Activated CD4-positive, alpha-beta T cell treated with anti-CD3 and anti-CD28 coated beads, Interleukin-10, Interleukin-2, amounts not matched to agents 100 ng/mL and 50 ng/mL, durations not matched to agents 16 hours and 8 hours (primary cell): ENCODE results near the gene TREM2.

Experiments used
- DNase-seq: peaks from one replicate; pipeline ENCODE4 v3.0.0-alpha.2; 2020

TREM2 gene

GRCh38 chr6:41182069-41183034 lies 19.4 kb upstream of the TREM2 start:
- peak; percentile 75 for DNase-seq

- DNase-seq: no peak
Observed at GRCh38 chr6:41181566-41181965, 18.6 kb upstream of the TREM2 start.

- DNase-seq: no peak
Observed at GRCh38 chr6:41179163-41179562, 16.2 kb upstream of the TREM2 start.

- no peak for DNase-seq
Observed at GRCh38 chr6:41177695-41178094, 14.8 kb upstream of the TREM2 start.

GRCh38 chr6:41177287-41177686 lies 14.4 kb upstream of the TREM2 start:
- no peak for DNase-seq

- no peak for DNase-seq
Observed at GRCh38 chr6:41176189-41176588, 13.3 kb upstream of the TREM2 start.

- DNase-seq: no peak
Observed at GRCh38 chr6:41175084-41175483, 12.2 kb upstream of the TREM2 start.

- DNase-seq: no peak
Observed at GRCh38 chr6:41174610-41175009, 11.7 kb upstream of the TREM2 start.

- no peak for DNase-seq
Observed at GRCh38 chr6:41171908-41172307, 9.0 kb upstream of the TREM2 start.

- DNase-seq: no peak
Observed at GRCh38 chr6:41170547-41171160, 7.7 kb upstream of the TREM2 start.

GRCh38 chr6:41167173-41167963 lies 4.5 kb upstream of the TREM2 start:
- DNase-seq: no peak

GRCh38 chr6:41164551-41165120 lies 1.7 kb upstream of the TREM2 start:
- DNase-seq: no peak

- no peak for DNase-seq
Observed at GRCh38 chr6:41163419-41163717, 452 bp upstream of the TREM2 start.

GRCh38 chr6:41161851-41162552 lies 914 bp downstream of the TREM2 start:
- DNase-seq: no peak

GRCh38 chr6:41161380-41161779 lies 1.5 kb downstream of the TREM2 start:
- DNase-seq: no peak

GRCh38 chr6:41160933-41161332 lies 2.0 kb downstream of the TREM2 start:
- DNase-seq: no peak

GRCh38 chr6:41159415-41160082 lies 3.4 kb downstream of the TREM2 start:
- DNase-seq: no peak

GRCh38 chr6:41157323-41157722 lies 5.6 kb downstream of the TREM2 start:
- DNase-seq: no peak

- DNase-seq: no peak
Observed at GRCh38 chr6:41156771-41157170, 6.1 kb downstream of the TREM2 start.

GRCh38 chr6:41156001-41156400 lies 6.9 kb downstream of the TREM2 start:
- no peak for DNase-seq

- DNase-seq: no peak
Observed at GRCh38 chr6:41155132-41155805, 7.6 kb downstream of the TREM2 start.
